GM23248 (cell line): Measurements from ENCODE around the gene EXOC6.

Source experiments
- EZH2 ChIP-seq: fragments of 200-600 bp; sonication (generic); IDR thresholded peaks from 2 replicates; pipeline ENCODE4 v1.6.1; 2018; ENCODE audit warnings: antibody characterized with exemption, mild to moderate bottlenecking; ENCODE audit not compliant: insufficient read depth, poor library complexity, severe bottlenecking
- EZH2phosphoT487 ChIP-seq: fragments of 200-600 bp; sonication (generic); IDR thresholded peaks from 2 replicates; pipeline ENCODE4 v1.6.1; 2018; ENCODE audit warnings: antibody characterized with exemption, moderate library complexity, mild to moderate bottlenecking, low read depth; ENCODE audit not compliant: insufficient read depth

- TF ChIP-seq EZH2 (peak; percentile 68), EZH2phosphoT487 (no peak)
These were observed 224.6 kb downstream of the EXOC6 start for GRCh38 chr10:93072713-93073538.
